Heart left ventricle (tissue), 13 donors: ENCODE measurements around the gene TTC34.

Experiments used
- POLR2A ChIP-seq, 2 donors: fragments of 450-650 bp; IDR thresholded peaks; one replicate each; pipeline ENCODE4 v1.6.1; 2017; ENCODE audit warnings: antibody characterized with exemption in 2 of 2, mild to moderate bottlenecking in 2 of 2, moderate library complexity in 2 of 2
- TF ChIP-seq, protein P1 (sequence below), 12 donors: fragments of 200-600 bp; sonication (generic) in 4 of 12; IDR thresholded peaks; one replicate each; pipeline versions ENCODE4 v1.5.0 to v1.8.0; 2018 to 2022; ENCODE audit warnings: antibody characterized with exemption in 12 of 12, mild to moderate bottlenecking in 5 of 12
- donor health status: ischemic (EF 13 %, LVEDD 7.1; RV severe dilation, severe dysfunction).
- donor health status: DM: no; HTN: yes; CAD: no.
- donor health status: DM: no; HTN: no; CAD: no.
- donor health status: ischemic (EF 25% LVEDD 6.9; RV normal size, moderate dysfunction).
- donor health status: ischemic (EF 25% LVEDD 5.7; RV mildly dilated, moderate dysfunction).
- donor health status: ischemic (EF 35%, LVEDD 5.7; RV mildly dilated, moderate dysfunction).
- donor health status: nonischemic (EF 11% LVEDD 7.7; RV severe dilation, severe dysfunction).
- donor health status: DM: yes; HTN: yes; CAD: no.
- donor health status: PGD.
- donor health status: ischemic (EF 29% LVEDD 5.4; RV normal size, mild dysfunction).
- donor health status: nonischemic (EF 23%, LVEDD 6.1; RV moderate dilation, normal function).

GRCh38 chr1:2819831-2820730 is 18.6 kb upstream of the TTC34 start:
- TF ChIP-seq, protein P1, sequence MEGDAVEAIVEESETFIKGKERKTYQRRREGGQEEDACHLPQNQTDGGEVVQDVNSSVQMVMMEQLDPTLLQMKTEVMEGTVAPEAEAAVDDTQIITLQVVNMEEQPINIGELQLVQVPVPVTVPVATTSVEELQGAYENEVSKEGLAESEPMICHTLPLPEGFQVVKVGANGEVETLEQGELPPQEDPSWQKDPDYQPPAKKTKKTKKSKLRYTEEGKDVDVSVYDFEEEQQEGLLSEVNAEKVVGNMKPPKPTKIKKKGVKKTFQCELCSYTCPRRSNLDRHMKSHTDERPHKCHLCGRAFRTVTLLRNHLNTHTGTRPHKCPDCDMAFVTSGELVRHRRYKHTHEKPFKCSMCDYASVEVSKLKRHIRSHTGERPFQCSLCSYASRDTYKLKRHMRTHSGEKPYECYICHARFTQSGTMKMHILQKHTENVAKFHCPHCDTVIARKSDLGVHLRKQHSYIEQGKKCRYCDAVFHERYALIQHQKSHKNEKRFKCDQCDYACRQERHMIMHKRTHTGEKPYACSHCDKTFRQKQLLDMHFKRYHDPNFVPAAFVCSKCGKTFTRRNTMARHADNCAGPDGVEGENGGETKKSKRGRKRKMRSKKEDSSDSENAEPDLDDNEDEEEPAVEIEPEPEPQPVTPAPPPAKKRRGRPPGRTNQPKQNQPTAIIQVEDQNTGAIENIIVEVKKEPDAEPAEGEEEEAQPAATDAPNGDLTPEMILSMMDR (IDR thresholded peaks at IDR 0.05): no peak
- no peak for TF ChIP-seq POLR2A (IDR thresholded peaks at IDR 0.05)
